ENCODE data around the gene INO80D.

The INO80D gene

DNA sequence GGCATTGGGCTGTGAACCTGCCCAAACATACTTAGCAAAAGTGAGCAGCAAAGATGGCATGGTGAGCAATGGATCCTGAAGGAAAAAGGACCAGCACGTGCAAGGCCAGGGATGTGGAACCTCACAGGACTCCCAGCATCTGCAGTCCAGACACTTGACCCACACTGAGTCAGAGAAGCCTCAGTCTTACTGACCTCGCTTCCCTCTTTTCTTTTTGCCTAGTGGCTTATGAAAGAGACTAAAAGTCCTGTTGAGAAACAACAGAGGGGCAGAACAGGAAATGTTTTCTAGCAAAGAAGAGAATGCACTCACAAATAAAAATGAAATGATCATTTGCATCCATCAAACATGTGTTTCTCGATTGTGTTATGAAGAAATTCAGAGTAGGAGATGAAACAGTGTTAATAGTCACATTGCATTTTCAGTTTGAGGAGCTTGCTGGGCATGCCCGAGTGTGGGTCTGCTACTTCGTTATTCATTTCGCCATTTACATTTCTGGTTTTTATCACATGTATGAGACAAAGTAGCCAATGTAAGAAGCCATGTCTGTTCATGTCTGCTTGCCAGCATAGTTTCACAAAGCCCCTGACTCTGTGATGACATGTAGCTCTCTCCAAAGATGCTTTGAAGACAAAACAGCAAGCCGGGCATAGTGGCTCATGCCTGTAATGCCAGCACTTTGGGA is 118.4 kb downstream of the INO80D start:
- H3K9me3 Mint-ChIP-seq: no peaks in the 10 kb centered on the region
- TF ChIP-seq, protein P1, sequence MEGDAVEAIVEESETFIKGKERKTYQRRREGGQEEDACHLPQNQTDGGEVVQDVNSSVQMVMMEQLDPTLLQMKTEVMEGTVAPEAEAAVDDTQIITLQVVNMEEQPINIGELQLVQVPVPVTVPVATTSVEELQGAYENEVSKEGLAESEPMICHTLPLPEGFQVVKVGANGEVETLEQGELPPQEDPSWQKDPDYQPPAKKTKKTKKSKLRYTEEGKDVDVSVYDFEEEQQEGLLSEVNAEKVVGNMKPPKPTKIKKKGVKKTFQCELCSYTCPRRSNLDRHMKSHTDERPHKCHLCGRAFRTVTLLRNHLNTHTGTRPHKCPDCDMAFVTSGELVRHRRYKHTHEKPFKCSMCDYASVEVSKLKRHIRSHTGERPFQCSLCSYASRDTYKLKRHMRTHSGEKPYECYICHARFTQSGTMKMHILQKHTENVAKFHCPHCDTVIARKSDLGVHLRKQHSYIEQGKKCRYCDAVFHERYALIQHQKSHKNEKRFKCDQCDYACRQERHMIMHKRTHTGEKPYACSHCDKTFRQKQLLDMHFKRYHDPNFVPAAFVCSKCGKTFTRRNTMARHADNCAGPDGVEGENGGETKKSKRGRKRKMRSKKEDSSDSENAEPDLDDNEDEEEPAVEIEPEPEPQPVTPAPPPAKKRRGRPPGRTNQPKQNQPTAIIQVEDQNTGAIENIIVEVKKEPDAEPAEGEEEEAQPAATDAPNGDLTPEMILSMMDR (IDR thresholded peaks at IDR 0.05): no peak
- no peak overlapping the region for H3K27ac Mint-ChIP-seq
- peaks cover 24% of the 10 kb centered on the region for H3K27me3 Mint-ChIP-seq (ENCODE audit: low read depth, poor library complexity)
- no peak overlapping the region for H3K4me3 Mint-ChIP-seq
- no peaks in the 10 kb centered on the region for H3K36me3 Mint-ChIP-seq (ENCODE audit: low read depth)
- DNase-seq: no peak
- H3K4me1 Mint-ChIP-seq: peaks cover 7% of the 10 kb centered on the region

DNA sequence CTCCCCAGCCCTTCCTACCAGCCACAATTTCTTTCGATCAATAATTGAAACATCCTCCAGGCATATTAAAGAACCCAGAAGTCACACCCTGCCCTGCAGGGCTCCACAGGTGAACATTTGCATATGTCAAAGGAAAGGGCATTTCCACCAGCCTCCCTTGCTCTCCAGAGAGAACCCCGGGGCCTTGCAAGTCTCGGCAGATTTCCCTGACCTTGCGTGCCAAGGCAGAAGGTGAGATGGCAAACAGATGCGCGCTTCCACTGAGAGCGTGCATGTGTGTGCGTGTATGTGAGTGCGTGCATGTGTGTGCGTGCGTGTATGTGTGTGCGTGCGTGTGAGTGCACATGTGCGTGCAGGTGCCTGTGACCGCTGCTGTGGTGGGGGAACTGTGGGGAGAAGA is 120.3 kb downstream of the INO80D start:
- H3K4me3 Mint-ChIP-seq: no peak overlapping the region
- TF ChIP-seq, protein P1 (IDR thresholded peaks at IDR 0.05): no peak

DNA sequence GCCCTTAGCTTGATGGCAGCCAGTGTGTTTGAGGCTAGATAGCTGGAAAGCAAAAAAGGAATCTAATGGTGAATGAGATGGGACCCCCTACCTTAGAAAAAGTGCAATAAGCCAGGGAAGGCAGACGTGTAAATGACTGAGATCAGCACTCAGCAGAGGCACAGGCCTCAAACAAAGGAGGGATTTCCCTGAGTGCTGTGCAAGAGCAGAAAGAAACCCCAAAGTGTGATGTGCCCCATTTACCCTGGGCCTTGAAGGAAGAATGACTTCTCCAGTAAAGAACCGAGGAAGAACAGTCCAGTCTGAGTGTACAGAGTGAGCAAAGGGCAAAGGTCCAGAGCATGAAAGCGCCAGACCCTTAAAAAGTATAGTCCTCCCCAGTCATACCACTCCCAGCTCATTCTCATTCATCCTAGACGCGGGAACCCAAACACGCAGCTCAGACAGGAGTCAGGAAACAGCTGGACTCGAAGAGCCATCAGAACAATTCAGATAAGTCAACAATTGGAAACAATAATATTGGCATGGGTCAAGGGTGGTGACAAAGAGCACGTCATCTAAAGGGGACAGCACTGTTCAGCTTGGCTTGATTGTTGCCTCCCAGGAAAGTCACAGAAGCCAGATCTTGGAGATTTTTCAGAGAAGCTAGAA is 121.7 kb downstream of the INO80D start:
- Mint-ChIP-seq H3K36me3 (ENCODE audit: low read depth) (no peaks in the 10 kb centered on the region), H3K4me3 (no peak overlapping the region), H3K4me1 (peaks cover 12% of the 10 kb centered on the region), H3K27ac (no peak overlapping the region), H3K9me3 (no peaks in the 10 kb centered on the region), H3K27me3 (ENCODE audit: low read depth, poor library complexity) (peaks cover 19% of the 10 kb centered on the region)
- TF ChIP-seq, protein P1 (IDR thresholded peaks at IDR 0.05): no peak
- DNase-seq: no peak

More for the DNA sequence above, 120.3 kb downstream of the INO80D start:
- Mint-ChIP-seq H3K27me3 (ENCODE audit: low read depth, poor library complexity) (peaks cover 15% of the 10 kb centered on the region), H3K9me3 (no peaks in the 10 kb centered on the region), H3K4me1 (peaks cover 7% of the 10 kb centered on the region), H3K36me3 (ENCODE audit: low read depth) (no peaks in the 10 kb centered on the region), H3K27ac (no peak overlapping the region)
- no peak for DNase-seq

- no peak for DNase-seq
- H3K36me3 Mint-ChIP-seq (ENCODE audit: low read depth): no peaks in the 10 kb centered on the region
- peaks cover 9% of the 10 kb centered on the region for H3K27me3 Mint-ChIP-seq (ENCODE audit: low read depth, poor library complexity)
- H3K4me3 Mint-ChIP-seq: no peak overlapping the region
- peaks cover 11% of the 10 kb centered on the region for H3K4me1 Mint-ChIP-seq
- peaks cover under 1% of the 10 kb centered on the region for H3K9me3 Mint-ChIP-seq
- no peak overlapping the region for H3K27ac Mint-ChIP-seq
- TF ChIP-seq, protein P1 (IDR thresholded peaks at IDR 0.05): no peak
These were observed 126.5 kb downstream of the INO80D start for GRCh38 chr2:205959521-205959920.

- Mint-ChIP-seq H3K27ac (no peak overlapping the region), H3K9me3 (peaks cover 9% of the 10 kb centered on the region), H3K36me3 (ENCODE audit: low read depth) (no peaks in the 10 kb centered on the region), H3K27me3 (ENCODE audit: low read depth, poor library complexity) (peaks cover 10% of the 10 kb centered on the region), H3K4me3 (no peak overlapping the region), H3K4me1 (peaks cover 5% of the 10 kb centered on the region)
- no peak for DNase-seq
- TF ChIP-seq, protein P1 (IDR thresholded peaks at IDR 0.05): no peak
These were observed 128.4 kb downstream of the INO80D start for GRCh38 chr2:205957452-205958154.
